Loucy (cell line): ENCODE results near the gene OR1J2.

Experiments
- H2AFZ ChIP-seq: fragments of 200-600 bp; sonication (generic); 2 replicates; pipeline ENCODE4 v1.6.0; 2016; ENCODE audit warnings: antibody characterized with exemption, mild to moderate bottlenecking, low read length, moderate library complexity
- H3F3A ChIP-seq: fragments of 200-600 bp; 2 replicates; pipeline ENCODE4 v1.6.0; 2016; ENCODE audit warnings: antibody characterized with exemption, low read depth, mild to moderate bottlenecking
- H3K27me3 ChIP-seq: fragments of 200-600 bp; sonication (generic); 2 replicates; pipeline ENCODE4 v1.6.1; 2014; ENCODE audit warnings: low read length, mild to moderate bottlenecking; ENCODE audit not compliant: insufficient read depth, poor library complexity, severe bottlenecking
- H3K36me3 ChIP-seq: fragments of 200-600 bp; sonication (generic); 2 replicates; pipeline ENCODE4 v1.6.1; 2016; ENCODE audit warnings: low read length; ENCODE audit not compliant: insufficient read depth
- H3K4me1 ChIP-seq: fragments of 200-600 bp; sonication (generic); 2 replicates; pipeline ENCODE4 v1.5.1; 2014; ENCODE audit warnings: low read length, mild to moderate bottlenecking; ENCODE audit not compliant: insufficient read depth, poor library complexity, severe bottlenecking
- H3K4me2 ChIP-seq: fragments of 200-600 bp; sonication (generic); 2 replicates; pipeline ENCODE4 v1.6.0; 2014; ENCODE audit warnings: antibody characterized with exemption, low read length, low read depth, mild to moderate bottlenecking; ENCODE audit not compliant: poor library complexity, severe bottlenecking
- H3K4me3 ChIP-seq: fragments of 200-600 bp; sonication (generic); 2 replicates; pipeline ENCODE4 v1.5.1; 2014; ENCODE audit warnings: low read length, mild to moderate bottlenecking, mixed read lengths; ENCODE audit not compliant: poor library complexity, severe bottlenecking
- H3K79me2 ChIP-seq: fragments of 200-600 bp; sonication (generic); 2 replicates; pipeline ENCODE4 v1.6.1; 2014; ENCODE audit warnings: low read length; ENCODE audit not compliant: insufficient read depth
- H3K9ac ChIP-seq: fragments of 200-600 bp; sonication (generic); 2 replicates; pipeline ENCODE4 v1.6.0; 2014; ENCODE audit warnings: mild to moderate bottlenecking, low read depth, low read length, moderate library complexity; ENCODE audit not compliant: poor library complexity, severe bottlenecking
- H3K9me2 ChIP-seq: fragments of 200-600 bp; sonication (generic); replicated peaks from 2 replicates; pipeline ENCODE4 v1.6.1; 2016; ENCODE audit warnings: low read depth, low read length, mixed read lengths
- H3K9me3 ChIP-seq: fragments of 200-600 bp; sonication (generic); 2 replicates; pipeline ENCODE4 v1.6.1; 2014; ENCODE audit warnings: mild to moderate bottlenecking, antibody characterized with exemption, low read length, low read depth; ENCODE audit not compliant: insufficient read depth
- H4K20me1 ChIP-seq: fragments of 200-600 bp; sonication (generic); 2 replicates; pipeline ENCODE4 v1.6.0; 2014; ENCODE audit warnings: antibody characterized with exemption, low read length, mild to moderate bottlenecking; ENCODE audit not compliant: insufficient read depth, poor library complexity, severe bottlenecking
- CTCF ChIP-seq: fragments of 200-600 bp; sonication (generic); conservative IDR thresholded peaks from 2 replicates; pipeline ENCODE4 v1.5.1; 2014; ENCODE audit warnings: mild to moderate bottlenecking, antibody characterized with exemption, low read length
- EZH2phosphoT487 ChIP-seq: fragments of 200-600 bp; IDR thresholded peaks from 2 replicates; pipeline ENCODE4 v1.6.1; 2018; ENCODE audit warnings: antibody characterized with exemption, mild to moderate bottlenecking, moderate library complexity, borderline replicate concordance

OR1J2 gene

GRCh38 chr9:122518226-122518625 is 7.6 kb downstream of the OR1J2 start:
- no peak overlapping the region for H3K4me2 ChIP-seq
- no peaks in the 10 kb centered on the region for H3K36me3 ChIP-seq
- H3K9ac ChIP-seq, result no peak overlapping the region
- H3K79me2 ChIP-seq, result no peaks in the 10 kb centered on the region
- H3K9me2 ChIP-seq, result no peaks in the 10 kb centered on the region
- H3F3A ChIP-seq, result no peaks in the 10 kb centered on the region
- H3K4me1 ChIP-seq, result no peaks in the 10 kb centered on the region
- no peaks in the 10 kb centered on the region for H4K20me1 ChIP-seq
- H3K27me3 ChIP-seq, result no peaks in the 10 kb centered on the region
- H3K9me3 ChIP-seq, result no peaks in the 10 kb centered on the region
- no peak overlapping the region for H3K4me3 ChIP-seq
- TF ChIP-seq CTCF, result no peak
- H2AFZ ChIP-seq, result no peak overlapping the region

GRCh38 chr9:122518841-122519240 is 8.2 kb downstream of the OR1J2 start, which contains the start of gene OR1J4:
TSS of gene OR1J4 (plus strand) at chr9:122519141. CDS start at chr9:122519141, 0 bp downstream.
- Histone ChIP-seq H3K9me3 (no peaks in the 10 kb centered on the region), H3K9me2 (no peaks in the 10 kb centered on the region), H2AFZ (no peak within 1 kb of the TSS), H3K4me2 (no peak within 1 kb of the TSS), H3K4me3 (no peak within 1 kb of the TSS), H3K79me2 (no peaks in the 10 kb centered on the region), H3K36me3 (no peaks in the 10 kb centered on the region), H4K20me1 (no peaks in the 10 kb centered on the region), H3K27me3 (no peaks in the 10 kb centered on the region), H3K4me1 (no peaks in the 10 kb centered on the region), H3F3A (no peaks in the 10 kb centered on the region), H3K9ac (no peak within 1 kb of the TSS)
- TF ChIP-seq CTCF (no peak), EZH2phosphoT487 (no peak)

- Histone ChIP-seq H3K4me3 (no peak overlapping the region), H4K20me1 (no peaks in the 10 kb centered on the region), H3K9me3 (no peaks in the 10 kb centered on the region), H3K4me1 (no peaks in the 10 kb centered on the region), H3K9me2 (no peaks in the 10 kb centered on the region), H3K4me2 (no peak overlapping the region), H3K79me2 (no peaks in the 10 kb centered on the region), H2AFZ (no peak overlapping the region), H3F3A (no peaks in the 10 kb centered on the region), H3K36me3 (no peaks in the 10 kb centered on the region), H3K9ac (no peak overlapping the region), H3K27me3 (no peaks in the 10 kb centered on the region)
- no peak for TF ChIP-seq CTCF
- TF ChIP-seq EZH2phosphoT487, result no peak
Measured at GRCh38 chr9:122519376-122519775, 8.8 kb downstream of the OR1J2 start.
